Endothelial cell of umbilical vein (primary cell): ENCODE results near the gene ACER2. TPM values are rescaled to one million over a fixed set of nuclear protein-coding genes. Genes with fewer than 3 reads are reported as not detected.

Source experiments
- Bru-seq: library from RNA; stranded (reverse); fragments of 400-500 nt; gene quantifications from one replicate; lab custom pipeline; 2021; lab: Mats Ljungman, UMichigan
- BruChase-seq, 2 experiments: library from RNA; stranded (reverse); fragments of 400-500 nt; gene quantifications; one replicate each; lab custom pipeline; 2021; lab: Mats Ljungman, UMichigan
- BruUV-seq: library from RNA; stranded (reverse); fragments of 400-500 nt; replicated peaks from 2 replicates; lab custom pipeline; 2021; lab: Mats Ljungman, UMichigan
- CTCF ChIA-PET: fragments of 300-600, 350-600 bp; sonication (Branson Sonifier 250); formaldehyde crosslinking; loops from one replicate; lab custom pipeline; 2021; ENCODE audit warnings: antibody characterized with exemption, inconsistent platforms; lab: Charles Lee
- POLR2A ChIA-PET: fragments of 300-600, 350-600 bp; sonication (Branson Sonifier 250); formaldehyde crosslinking; loops from one replicate; lab custom pipeline; 2021; ENCODE audit warnings: antibody characterized with exemption, inconsistent platforms; lab: Charles Lee
- DNase-seq: peaks from one replicate; pipeline ENCODE4 v3.0.0-alpha.2; 2011; ENCODE audit warnings: low read depth, low spot score
- FAIRE-seq: peaks from 2 replicates; lab custom pipeline; 2011; peaks lifted over from hg19 to GRCh38; lab: Jason Lieb, UNC
- H2AFZ ChIP-seq: 2 replicates; pipeline ENCODE4 v1.6.0; 2012; ENCODE audit warnings: low read depth, low read length, control low read depth, inconsistent platforms
- H3K27ac ChIP-seq: 2 replicates; pipeline ENCODE4 v1.5.1; 2011; ENCODE audit warnings: low read depth, mild to moderate bottlenecking, control low read depth, low read length, moderate library complexity; ENCODE audit not compliant: insufficient read depth
- H3K27me3 ChIP-seq, 2 experiments: 2 replicates each; pipeline versions ENCODE4 v1.6.0 to v1.6.1; 2011; ENCODE audit warnings: low read length in 2 of 2, mixed read lengths in 1 of 2; ENCODE audit not compliant: control insufficient read depth in 2 of 2, insufficient read depth in 2 of 2
- H3K36me3 ChIP-seq, 2 experiments: 2 replicates in 1 of 2; 3 replicates in 1 of 2; pipeline ENCODE4 v1.5.1; 2011; ENCODE audit warnings: low read length in 2 of 2, mild to moderate bottlenecking in 1 of 2, moderate library complexity in 1 of 2; ENCODE audit not compliant: control insufficient read depth in 2 of 2, insufficient read depth in 2 of 2; ENCODE audit errors: extremely low read depth in 1 of 2
- H3K4me1 ChIP-seq: 3 replicates; pipeline ENCODE4 v1.5.1; 2011; ENCODE audit warnings: mild to moderate bottlenecking, low read length; ENCODE audit not compliant: control insufficient read depth, insufficient read depth; ENCODE audit errors: extremely low read depth
- H3K4me2 ChIP-seq: 2 replicates; pipeline ENCODE4 v1.6.1; 2011; ENCODE audit warnings: low read length, control low read depth, mixed read lengths; ENCODE audit not compliant: insufficient read depth
- H3K4me3 ChIP-seq, 3 experiments: fragments of 200-600 bp in 1 of 3; sonication (generic), shearing (Covaris generic) in 1 of 3; replicated peaks in 1 of 3; 2 replicates each; pipeline ENCODE4 v1.5.1; 2011 to 2016; ENCODE audit warnings: control low read depth in 3 of 3, low read length in 3 of 3, mild to moderate bottlenecking in 2 of 3, inconsistent platforms in 1 of 3, low read depth in 1 of 3, moderate library complexity in 1 of 3; ENCODE audit not compliant: insufficient read depth in 1 of 3
- H3K79me2 ChIP-seq: 2 replicates; pipeline ENCODE4 v1.6.0; 2012; ENCODE audit warnings: low read length, inconsistent platforms; ENCODE audit not compliant: control insufficient read depth, insufficient read depth
- H3K9ac ChIP-seq: replicated peaks from 2 replicates; pipeline ENCODE3; 2011; ENCODE audit warnings: low read length, control low read depth; ENCODE audit not compliant: insufficient read depth; ENCODE audit errors: extremely low read depth
- H3K9me1 ChIP-seq: replicated peaks from 3 replicates; pipeline ENCODE4 v1.6.0; 2011; ENCODE audit warnings: mild to moderate bottlenecking, low read length; ENCODE audit not compliant: control insufficient read depth, insufficient read depth; ENCODE audit errors: extremely low read depth
- H3K9me3 ChIP-seq: replicated peaks from 2 replicates; pipeline ENCODE4 v1.5.1; 2012; ENCODE audit warnings: low read length, inconsistent platforms; ENCODE audit not compliant: control insufficient read depth, insufficient read depth
- H4K20me1 ChIP-seq: replicated peaks from 2 replicates; pipeline ENCODE3; 2011; ENCODE audit warnings: mild to moderate bottlenecking, low read length; ENCODE audit not compliant: control insufficient read depth, insufficient read depth; ENCODE audit errors: extremely low read depth
- CTCF ChIP-seq, 2 donors: IDR thresholded peaks; 1 replicate in 1 of 2; 2 replicates in 1 of 2; pipeline ENCODE4 v1.5.1; 2011; ENCODE audit warnings: low read length in 2 of 2, mild to moderate bottlenecking in 2 of 2, moderate library complexity in 2 of 2, control low read depth in 1 of 2, inconsistent platforms in 1 of 2, low read depth in 1 of 2; ENCODE audit not compliant: insufficient read depth in 1 of 2; ENCODE audit errors: extremely low read depth in 1 of 2
- MAX ChIP-seq: IDR thresholded peaks from 2 replicates; pipeline ENCODE4 v1.6.1; 2011; ENCODE audit not compliant: insufficient read depth, insufficient read length
- POLR2A ChIP-seq: IDR thresholded peaks from 2 replicates; pipeline ENCODE4 v1.6.1; 2012; ENCODE audit warnings: low read depth, mild to moderate bottlenecking, control low read depth, low read length
- POLR2AphosphoS5 ChIP-seq: IDR thresholded peaks from 2 replicates; pipeline ENCODE4 v1.6.1; 2012; ENCODE audit warnings: low read depth, mild to moderate bottlenecking, control low read depth, low read length, moderate library complexity; ENCODE audit not compliant: insufficient read depth
- dilution Hi-C: fragments of 300-500 bp; cut with MboI; formaldehyde crosslinking; loops from one replicate; pipeline ENCODE4 v1.15.0; 2019; ENCODE audit warnings: low sequenced_read_pairs; ENCODE audit not compliant: extremely low pct_ligation_motif_present
- intact Hi-C: fragments of 100-400 bp; cut with micrococcal nuclease; formaldehyde crosslinking; loops from one replicate; pipeline ENCODE4 v1.10.0; 2022
- long read RNA-seq: library from polyadenylated mRNA; stranded (forward); transcript quantifications from one replicate; pipeline ENCODE4 v2.0.0, GENCODE V29; 2021
- polyA minus RNA-seq, 3 experiments: library from RNA; depleted of rRNA, polyadenylated mRNA; stranded (reverse); fragments of >200 nt; gene quantifications; 1 replicate in 1 of 3; 2 replicates in 2 of 3; pipeline ENCODE4 v1.2.3, GENCODE V29; 2011
- polyA plus RNA-seq, 4 experiments: library from polyadenylated mRNA; depleted of rRNA in 3 of 4; stranded (reverse) in 3 of 4; unstranded in 1 of 4; fragments of >200 nt; gene quantifications; 2 replicates each; pipeline versions ENCODE4 v1.2.1 to v1.2.3, GENCODE V29; 2011 to 2012; ENCODE audit warnings: missing spikeins in 1 of 4
- total RNA-seq: library from RNA; stranded (reverse); gene quantifications from 2 replicates; pipeline ENCODE4 v1.2.3, GENCODE V29; 2021

Gene ACER2
- total RNA-seq: 7.3 and 7.7 TPM in 2 replicates
- 3.9 and 5.2 TPM in 2 replicates for polyA plus RNA-seq
- 2.3 and 2.4 TPM in 2 replicates for polyA plus RNA-seq (2011; cell fraction: cytosol; rRNA removed)
- 6.2 and 8.3 TPM in 2 replicates for polyA plus RNA-seq (2011; cell fraction: nucleus; rRNA removed)
- polyA plus RNA-seq (2012): 1.5 and 3.4 TPM in 2 replicates
- polyA minus RNA-seq: 18.5 and 24.3 TPM in 2 replicates
- 2.8 TPM for polyA minus RNA-seq (2011; cell fraction: cytosol; rRNA and poly(A)+ RNA removed)
- polyA minus RNA-seq (2011; cell fraction: nucleus; rRNA and poly(A)+ RNA removed): 5.0 and 10.4 TPM in 2 replicates
- percentile 64 among the genes with signal in this experiment for Bru-seq, nascent RNA
- BruChase-seq, experiment 1, labeled RNA remaining after a 6-hour chase: percentile 75 among the genes with signal in this experiment
- percentile 71 among the genes with signal in this experiment for BruChase-seq, experiment 2, labeled RNA remaining after a 2-hour chase
- long read RNA-seq, partial matches to known transcripts: 0 of 2 reads
- long read RNA-seq, other reads (novel, unspliced or antisense): 1 of 2 reads

GRCh38 chr9:19408693-19409400, at the start of gene ACER2:
ACER2 (plus strand) TSS chr9:19409009; CDS start chr9:19409085, 76 bp downstream.
- Histone ChIP-seq H3K79me2 (no peaks in the 10 kb centered on the region), H3K9me1 (no peaks in the 10 kb centered on the region), H3K4me2 (peak within 1 kb of the TSS; percentile 84), H4K20me1 (no peaks in the 10 kb centered on the region), H3K27ac (peak within 1 kb of the TSS; percentile 19), H2AFZ (peak within 1 kb of the TSS; percentile 93), H3K9ac (peak within 1 kb of the TSS; percentile 33), H3K27me3 (no peaks in the 10 kb centered on the region), H3K4me3 (peak within 1 kb of the TSS; percentile 82 to 91 (median 84)), H3K36me3 (no peaks in the 10 kb centered on the region), H3K4me1 (peaks cover 21% of the 10 kb centered on the region), H3K9me3 (no peaks in the 10 kb centered on the region)
- peak; percentile 95 for DNase-seq
- dilution Hi-C loops (no loop called here), intact Hi-C loops (loop anchor here (1.0 to 5.0 kb wide), 6 partner anchors 15 to 917 kb away; partner anchors contain the start of genes RPS6 and RRAGA)
- TF ChIP-seq MAX: no peak
- TF ChIP-seq POLR2A: peak; percentile 95
- peak; percentile 95 for TF ChIP-seq POLR2AphosphoS5
- TF ChIP-seq CTCF (IDR thresholded peaks at IDR 0.05; ENCODE audit: extremely low read depth in 1 of 2, insufficient read depth in 1 of 2, low read depth in 1 of 2, low read length in 2 of 2): peak in 1 of 2 donors; percentile 41
- ChIA-PET CTCF (interaction anchor here (0.8 to 1.5 kb wide), 3 partner anchors 17 to 48 kb away, joined by 3 to 6 read pairs (median 4); no protein-coding TSS in a partner anchor), POLR2A (interaction anchor here (1.2 kb wide), 1 partner anchor 48 kb away, joined by 3 read pairs; no protein-coding TSS in a partner anchor)
- peak; percentile 87 for FAIRE-seq
- TSS peak; percentile 41 for BruUV-seq
